H1 (cell line): ENCODE results near the gene OR2L3. TPM values are rescaled to one million over a fixed set of nuclear protein-coding genes. Genes with fewer than 3 reads are reported as not detected.

ENCODE experiments used
- CTCF ChIA-PET: fragments of 300-600 bp; sonication (Branson Sonifier 250); formaldehyde crosslinking; loops from one replicate; lab custom pipeline; 2021; ENCODE audit not compliant: partially characterized antibody; lab: Charles Lee
- POLR2A ChIA-PET: fragments of 300-600 bp; sonication (Branson Sonifier 250); formaldehyde crosslinking; loops from one replicate; lab custom pipeline; 2021; ENCODE audit warnings: inconsistent platforms; ENCODE audit not compliant: partially characterized antibody; lab: Charles Lee
- DNase-seq, 2 experiments: peaks; one replicate each; pipeline versions ENCODE4 v3.0.0 to v3.0.0-alpha.2; 2010 to 2022; ENCODE audit warnings: low spot score in 2 of 2, low read depth in 1 of 2, mixed read lengths in 1 of 2
- FAIRE-seq: peaks from 2 replicates; lab custom pipeline; 2011; peaks lifted over from hg19 to GRCh38; lab: Jason Lieb, UNC
- H2AFZ ChIP-seq: 2 replicates; pipeline ENCODE4 v1.8.1; 2012; ENCODE audit warnings: low read length, inconsistent platforms
- H2AK5ac ChIP-seq: 2 replicates; pipeline ENCODE4 v1.6.1; 2013; ENCODE audit warnings: low read depth, low read length
- H2BK120ac ChIP-seq: replicated peaks from 2 replicates; pipeline ENCODE3; 2013; ENCODE audit warnings: low read depth, low read length, inconsistent platforms
- H2BK12ac ChIP-seq: 2 replicates; pipeline ENCODE4 v1.6.1; 2013; ENCODE audit warnings: low read depth, low read length
- H2BK15ac ChIP-seq: 2 replicates; pipeline ENCODE4 v1.6.1; 2013; ENCODE audit warnings: low read length
- H2BK20ac ChIP-seq: 2 replicates; pipeline ENCODE4 v1.6.1; 2013; ENCODE audit warnings: low read length
- H2BK5ac ChIP-seq: 2 replicates; pipeline ENCODE4 v1.6.1; 2013; ENCODE audit warnings: low read depth, low read length
- H3K14ac ChIP-seq: 2 replicates; pipeline ENCODE4 v1.6.1; 2013; ENCODE audit warnings: inconsistent platforms; ENCODE audit not compliant: insufficient read length
- H3K18ac ChIP-seq: 2 replicates; pipeline ENCODE4 v1.6.1; 2013; ENCODE audit warnings: low read length; ENCODE audit errors: extremely low read depth
- H3K23ac ChIP-seq: 2 replicates; pipeline ENCODE4 v1.6.1; 2013; ENCODE audit warnings: inconsistent platforms; ENCODE audit not compliant: insufficient read length
- H3K23me2 ChIP-seq: 2 replicates; pipeline ENCODE4 v1.6.1; 2013; ENCODE audit warnings: low read depth, low read length
- H3K27ac ChIP-seq: 2 replicates; pipeline ENCODE4 v1.6.1; 2011; ENCODE audit warnings: low read depth, low read length, inconsistent platforms
- H3K27me3 ChIP-seq, 4 experiments: replicated peaks in 1 of 4; 1 replicate in 1 of 4; 2 replicates in 3 of 4; pipeline versions ENCODE4 v1.6.1 to v1.8.1; 2011 to 2013; ENCODE audit warnings: low read length in 3 of 4, mild to moderate bottlenecking in 3 of 4, inconsistent platforms in 2 of 4, mixed read lengths in 2 of 4, moderate library complexity in 1 of 4; ENCODE audit not compliant: control insufficient read depth in 3 of 4, insufficient read depth in 3 of 4; ENCODE audit errors: extremely low read depth in 1 of 4
- H3K36me3 ChIP-seq, 4 experiments: 2 replicates each; pipeline versions ENCODE4 v1.6.1 to v1.8.1; 2011 to 2013; ENCODE audit warnings: mild to moderate bottlenecking in 4 of 4, low read length in 3 of 4, moderate library complexity in 2 of 4, control low read depth in 1 of 4, inconsistent platforms in 1 of 4; ENCODE audit not compliant: insufficient read depth in 4 of 4, control insufficient read depth in 2 of 4
- H3K4ac ChIP-seq: replicated peaks from 2 replicates; pipeline ENCODE3; 2013; ENCODE audit warnings: low read length, low read depth, mixed read lengths, inconsistent platforms; ENCODE audit not compliant: insufficient read length
- H3K4me1 ChIP-seq, 4 experiments: replicated peaks in 1 of 4; 1 replicate in 1 of 4; 2 replicates in 3 of 4; pipeline versions ENCODE4 v1.6.1 to v1.8.1; 2011 to 2013; ENCODE audit warnings: low read length in 3 of 4, inconsistent platforms in 2 of 4, mixed read lengths in 1 of 4; ENCODE audit not compliant: insufficient read depth in 4 of 4, control insufficient read depth in 3 of 4
- H3K4me2 ChIP-seq, 2 experiments: 2 replicates each; pipeline versions ENCODE4 v1.6.1 to v1.8.1; 2011 to 2013; ENCODE audit warnings: low read depth in 2 of 2, low read length in 2 of 2, control low read depth in 1 of 2, inconsistent platforms in 1 of 2, mild to moderate bottlenecking in 1 of 2; ENCODE audit not compliant: insufficient read depth in 1 of 2
- H3K4me3 ChIP-seq, 4 experiments: fragments of 200-600, 300-600 bp in 1 of 4; sonication (generic), shearing (Covaris generic), sonication (Bioruptor Twin) in 1 of 4; 2 replicates each; pipeline versions ENCODE4 v1.5.1 to v1.8.1; 2011 to 2016; ENCODE audit warnings: low read length in 4 of 4, low read depth in 3 of 4, control low read depth in 2 of 4, inconsistent platforms in 2 of 4, mild to moderate bottlenecking in 2 of 4, mixed read lengths in 1 of 4, moderate library complexity in 1 of 4; ENCODE audit not compliant: insufficient read depth in 2 of 4; ENCODE audit errors: extremely low read depth in 1 of 4
- H3K56ac ChIP-seq: replicated peaks from 2 replicates; pipeline ENCODE3; 2013; ENCODE audit warnings: low read depth, mild to moderate bottlenecking, mixed read lengths, low read length, inconsistent platforms; ENCODE audit not compliant: insufficient read length
- H3K79me1 ChIP-seq: 2 replicates; pipeline ENCODE4 v1.6.1; 2013; ENCODE audit warnings: low read depth, low read length, control low read depth
- H3K79me2 ChIP-seq, 2 experiments: 2 replicates each; pipeline versions ENCODE4 v1.6.1 to v1.8.1; 2012 to 2013; ENCODE audit warnings: low read length in 2 of 2, mild to moderate bottlenecking in 2 of 2, inconsistent platforms in 1 of 2; ENCODE audit not compliant: insufficient read depth in 2 of 2, control insufficient read depth in 1 of 2
- H3K9ac ChIP-seq, 4 experiments: replicated peaks in 1 of 4; 1 replicate in 1 of 4; 2 replicates in 3 of 4; pipeline versions ENCODE4 v1.6.1 to v1.8.1; 2011 to 2013; ENCODE audit warnings: low read depth in 3 of 4, low read length in 3 of 4, control low read depth in 2 of 4, mild to moderate bottlenecking in 2 of 4, moderate library complexity in 2 of 4, inconsistent platforms in 1 of 4; ENCODE audit errors: extremely low read depth in 1 of 4
- H3K9me3 ChIP-seq, 2 experiments: 2 replicates each; pipeline versions ENCODE4 v1.6.1 to v1.8.1; 2012 to 2013; ENCODE audit warnings: mild to moderate bottlenecking in 2 of 2, moderate library complexity in 2 of 2, control low read depth in 1 of 2, inconsistent platforms in 1 of 2, low read depth in 1 of 2, low read length in 1 of 2, mixed read lengths in 1 of 2; ENCODE audit not compliant: insufficient read depth in 2 of 2
- H4K20me1 ChIP-seq, 2 experiments: replicated peaks in 1 of 2; 2 replicates each; pipeline versions ENCODE3 to v1.8.1; 2011 to 2013; ENCODE audit warnings: inconsistent platforms in 2 of 2, low read length in 2 of 2, mild to moderate bottlenecking in 1 of 2; ENCODE audit not compliant: insufficient read depth in 2 of 2, control insufficient read depth in 1 of 2
- H4K5ac ChIP-seq: 2 replicates; pipeline ENCODE4 v1.6.1; 2013; ENCODE audit warnings: low read length, low read depth, mixed read lengths, inconsistent platforms; ENCODE audit not compliant: insufficient read length
- H4K8ac ChIP-seq: 2 replicates; pipeline ENCODE4 v1.8.0; 2013; ENCODE audit warnings: mild to moderate bottlenecking, moderate library complexity, low read length, inconsistent platforms; ENCODE audit not compliant: insufficient read depth; ENCODE audit errors: extremely low read depth
- H4K91ac ChIP-seq: replicated peaks from 2 replicates; pipeline ENCODE3; 2013; ENCODE audit warnings: low read length, mixed read lengths, inconsistent platforms; ENCODE audit not compliant: insufficient read length
- CHD2 ChIP-seq: IDR thresholded peaks from 2 replicates; pipeline ENCODE4 v1.6.1; 2012; ENCODE audit warnings: low read length, improper control_type of control experiment
- CREB1 ChIP-seq: IDR thresholded peaks from 2 replicates; pipeline ENCODE4 v1.6.1; 2012; ENCODE audit warnings: inconsistent platforms
- EP300 ChIP-seq, 2 experiments: IDR thresholded peaks; 1 replicate in 1 of 2; 2 replicates in 1 of 2; pipeline ENCODE4 v1.6.1; 2011 to 2012; ENCODE audit warnings: low read depth in 2 of 2, low read length in 2 of 2, mild to moderate bottlenecking in 2 of 2, borderline replicate concordance in 1 of 2, inconsistent platforms in 1 of 2, moderate library complexity in 1 of 2
- POLR2AphosphoS5 ChIP-seq: IDR thresholded peaks from 2 replicates; pipeline ENCODE4 v1.6.1; 2011; ENCODE audit warnings: low read depth, low read length
- POU5F1 ChIP-seq: IDR thresholded peaks from 2 replicates; pipeline ENCODE4 v1.6.1; 2011; ENCODE audit warnings: low read depth, mild to moderate bottlenecking, low read length, moderate library complexity
- SAP30 ChIP-seq: fragments of 300-600 bp; sonication (generic); IDR thresholded peaks from 2 replicates; pipeline ENCODE4 v1.7.1; 2012; ENCODE audit warnings: low read length, moderate library complexity, mild to moderate bottlenecking, inconsistent platforms; ENCODE audit not compliant: insufficient read depth, insufficient replicate concordance
- SIN3A ChIP-seq, 2 experiments: IDR thresholded peaks in 1 of 2; conservative IDR thresholded peaks in 1 of 2; 2 replicates each; pipeline ENCODE4 v1.6.1; 2011 to 2012; ENCODE audit warnings: low read length in 2 of 2, improper control_type of control experiment in 1 of 2, low read depth in 1 of 2, mild to moderate bottlenecking in 1 of 2
- SIRT6 ChIP-seq: IDR thresholded peaks from one replicate; pipeline ENCODE4 v1.7.1; 2012; ENCODE audit warnings: low read length, inconsistent platforms
- SP4 ChIP-seq: IDR thresholded peaks from 2 replicates; pipeline ENCODE4 v1.6.1; 2012; ENCODE audit warnings: low read length, inconsistent platforms
- USF2 ChIP-seq: IDR thresholded peaks from 2 replicates; pipeline ENCODE4 v1.6.1; 2011; ENCODE audit warnings: low read length, improper control_type of control experiment
- ZNF274 ChIP-seq: IDR thresholded peaks from 2 replicates; pipeline ENCODE4 v1.7.0; 2012; ENCODE audit warnings: low read length, borderline replicate concordance; ENCODE audit errors: extremely low read depth
- WGBS, 2 experiments: shearing (Covaris generic) in 1 of 2; methylation state at CpG; one replicate each; pipeline versions ENCODE4 v1.1.6 to v1.1.7; 2013 to 2015; ENCODE audit warnings: low lambda C conversion rate in 2 of 2, mixed read lengths in 2 of 2, inconsistent platforms in 1 of 2, low coverage in 1 of 2, missing lambda C conversion rate in 1 of 2; ENCODE audit not compliant: insufficient replicate concordance in 2 of 2, insufficient coverage in 1 of 2, insufficient read length in 1 of 2; ENCODE audit errors: extremely low coverage in 1 of 2, missing lambda C conversion rate in 1 of 2; 5-methylcytosine and 5-hydroxymethylcytosine counted together
- long read RNA-seq, 2 experiments: library from RNA in 1 of 2; library from capped mRNA in 1 of 2; stranded (forward); transcript quantifications; one replicate each; pipeline ENCODE4 v2.0.0, GENCODE V29; 2021; ENCODE audit warnings: inconsistent platforms in 1 of 2
- polyA minus RNA-seq, 3 experiments: library from RNA; depleted of rRNA, polyadenylated mRNA; stranded (reverse); fragments of >200 nt; gene quantifications; 1 replicate in 2 of 3; 2 replicates in 1 of 3; pipeline ENCODE4 v1.2.3, GENCODE V29; 2011
- polyA plus RNA-seq, 7 experiments: library from polyadenylated mRNA; depleted of rRNA in 3 of 7; stranded (reverse) in 5 of 7; unstranded in 2 of 7; fragments of >200 nt in 5 of 7; fragments of 200-250 nt in 2 of 7; gene quantifications; 1 replicate in 5 of 7; 2 replicates in 1 of 7; 4 replicates in 1 of 7; pipeline versions ENCODE4 v1.2.1 to v1.2.3, GENCODE V29; 2011 to 2013; ENCODE audit warnings: missing spikeins in 2 of 7, mixed read lengths in 2 of 7
- total RNA-seq: library from RNA; stranded (reverse); fragmentation: NEBNext Ultra II Directional; extraction: Animal tissue kit (Norgen Biotek cat#: 25700); gene quantifications from 2 replicates; pipeline ENCODE4 v1.2.1, GENCODE V29; 2021

Gene OR2L3
- total RNA-seq (not detected in 2 replicates), polyA plus RNA-seq (2011; rRNA removed) (not detected in 2 replicates), polyA minus RNA-seq (2011; rRNA and poly(A)+ RNA removed) (not detected in 2 replicates)
- not detected for polyA plus RNA-seq (2011; cell fraction: cytosol; rRNA removed)
- not detected for polyA plus RNA-seq (2011; cell fraction: nucleus; rRNA removed)
- not detected in 4 replicates for polyA plus RNA-seq (2012, experiment 1 of 2)
- not detected for polyA plus RNA-seq (2012, experiment 2 of 2)
- not detected for polyA plus RNA-seq (2013, experiment 1 of 2)
- not detected for polyA plus RNA-seq (2013, experiment 2 of 2)
- not detected for polyA minus RNA-seq (2011; cell fraction: cytosol; rRNA and poly(A)+ RNA removed)
- not detected for polyA minus RNA-seq (2011; cell fraction: nucleus; rRNA and poly(A)+ RNA removed)
- long read RNA-seq, experiment 1, result 0 reads
- long read RNA-seq, experiment 2, result 0 reads

GRCh38 chr1:248046536-248046935, at the start of gene OR2L3:
OR2L3 (plus strand) TSS chr1:248046836; CDS start chr1:248060682, 13,846 bp downstream.
- no peaks in the 10 kb centered on the region for H3K4me1 ChIP-seq
- no peak within 1 kb of the TSS for H3K27ac ChIP-seq
- no peak within 1 kb of the TSS for H3K4me2 ChIP-seq
- no peak within 1 kb of the TSS for H4K8ac ChIP-seq
- H2BK120ac ChIP-seq, result no peak within 1 kb of the TSS
- no peak within 1 kb of the TSS for H3K4me3 ChIP-seq
- no peaks in the 10 kb centered on the region for H3K79me2 ChIP-seq
- no peak within 1 kb of the TSS for H3K18ac ChIP-seq
- FAIRE-seq (no peak), DNase-seq (no peak)
- H2AK5ac ChIP-seq, result no peak within 1 kb of the TSS
- H3K27me3 ChIP-seq, result no peaks in the 10 kb centered on the region
- H3K4ac ChIP-seq, result no peak within 1 kb of the TSS
- 69% methylated on average over 2 of the region's 2 CpGs; no CpG with 5 or more reads in 1 of the 2 experiments for WGBS, 2 experiments
- POLR2A ChIA-PET, result no interaction called here
- no peaks in the 10 kb centered on the region for H3K36me3 ChIP-seq
- H3K23me2 ChIP-seq, result no peaks in the 10 kb centered on the region
- H4K5ac ChIP-seq, result no peak within 1 kb of the TSS
- no peak within 1 kb of the TSS for H2BK15ac ChIP-seq
- no peaks in the 10 kb centered on the region for H4K20me1 ChIP-seq
- no peak within 1 kb of the TSS for H2BK12ac ChIP-seq
- H2BK5ac ChIP-seq, result no peak within 1 kb of the TSS
- H2AFZ ChIP-seq, result no peak within 1 kb of the TSS
- no peak within 1 kb of the TSS for H3K23ac ChIP-seq
- no peak within 1 kb of the TSS for H3K14ac ChIP-seq
- CTCF ChIA-PET, result no interaction called here
- H3K9me3 ChIP-seq, result peaks cover 48 to 53% of the 10 kb centered on the region in 2 experiments
- H2BK20ac ChIP-seq, result no peak within 1 kb of the TSS
- no peak within 1 kb of the TSS for H3K9ac ChIP-seq
- no peak within 1 kb of the TSS for H3K56ac ChIP-seq
- H4K91ac ChIP-seq, result no peak within 1 kb of the TSS
- no peaks in the 10 kb centered on the region for H3K79me1 ChIP-seq
- TF ChIP-seq ZNF274 (no peak), CHD2 (no peak), POU5F1 (no peak), POLR2AphosphoS5 (no peak), SAP30 (no peak), EP300 (IDR thresholded peaks at IDR 0.05; ENCODE audit: borderline replicate concordance in 1 of 2, low read depth in 2 of 2, low read length in 2 of 2) (no peak), SIRT6 (no peak), CREB1 (no peak), USF2 (no peak), SIN3A (conservative IDR thresholded peaks at IDR 0.05 in 1 of 2, IDR thresholded peaks at IDR 0.05 in 1 of 2; ENCODE audit: low read depth in 1 of 2, low read length in 2 of 2) (no peak), SP4 (no peak)
